Tibial nerve (tissue), 4 donors: Measurements from ENCODE around the gene HTRA2. TPM values are rescaled to one million over a fixed set of nuclear protein-coding genes. Genes with fewer than 3 reads are reported as not detected.

Experiments used
- DNase-seq, 2 donors: peaks; one replicate each; pipeline ENCODE4 v3.0.0-alpha.2; 2019; ENCODE audit warnings: low spot score in 2 of 2
- H3K27ac ChIP-seq, 4 donors: fragments of 200-600 bp; sonication (generic) in 3 of 4; one replicate each; pipeline ENCODE4 v1.5.1; 2017 to 2019; ENCODE audit warnings: mild to moderate bottlenecking in 1 of 4
- H3K27me3 ChIP-seq, 2 donors: fragments of 200-600 bp; sonication (generic) in 1 of 2; one replicate each; pipeline versions ENCODE4 v1.5.1 to v1.6.0; 2017 to 2019
- H3K36me3 ChIP-seq, 3 donors: fragments of 200-600 bp; sonication (generic); one replicate each; pipeline ENCODE4 v1.5.1; 2018 to 2019
- H3K4me1 ChIP-seq, 4 donors: fragments of 200-600 bp; sonication (generic) in 3 of 4; one replicate each; pipeline ENCODE4 v1.5.1; 2017 to 2019
- H3K4me3 ChIP-seq, 4 donors: fragments of 200-600 bp; sonication (generic) in 3 of 4; one replicate each; pipeline ENCODE4 v1.5.1; 2017 to 2019; ENCODE audit warnings: mild to moderate bottlenecking in 1 of 4, moderate library complexity in 1 of 4
- H3K9me3 ChIP-seq, 4 donors: fragments of 200-600 bp; sonication (generic) in 3 of 4; one replicate each; pipeline ENCODE4 v1.5.1; 2017 to 2019
- EP300 ChIP-seq, 2 donors: sonication (generic); formaldehyde crosslinking; IDR thresholded peaks; one replicate each; pipeline ENCODE4 v1.6.1; 2017; ENCODE audit warnings: antibody characterized with exemption in 2 of 2, mild to moderate bottlenecking in 1 of 2
- POLR2A ChIP-seq, 2 donors: fragments of 450-650 bp; IDR thresholded peaks; one replicate each; pipeline ENCODE4 v1.6.1; 2017; ENCODE audit warnings: antibody characterized with exemption in 2 of 2, mild to moderate bottlenecking in 2 of 2, moderate library complexity in 2 of 2
- WGBS, 2 donors: methylation state at CpG; one replicate each; pipeline ENCODE4 v1.1.5; 2018; 5-methylcytosine and 5-hydroxymethylcytosine counted together
- total RNA-seq, 4 donors: library from RNA; depleted of rRNA; stranded (reverse); fragments of >200 nt; gene quantifications; one replicate each; pipeline ENCODE4 v1.1.0, GENCODE V29; 2016
- TF ChIP-seq, protein P1 (sequence below), 5 experiments: fragments of 200-600 bp in 3 of 5; fragments of 450-650 bp in 2 of 5; sonication (generic) in 3 of 5; IDR thresholded peaks; one replicate each; pipeline ENCODE4 v1.5.1; 2016 to 2019; ENCODE audit warnings: antibody characterized with exemption in 5 of 5, mild to moderate bottlenecking in 3 of 5, moderate library complexity in 2 of 5

Gene HTRA2
- total RNA-seq, 4 donors from 2014 or later, result 37.8 to 45.3 (median 42.5) TPM

DNA sequence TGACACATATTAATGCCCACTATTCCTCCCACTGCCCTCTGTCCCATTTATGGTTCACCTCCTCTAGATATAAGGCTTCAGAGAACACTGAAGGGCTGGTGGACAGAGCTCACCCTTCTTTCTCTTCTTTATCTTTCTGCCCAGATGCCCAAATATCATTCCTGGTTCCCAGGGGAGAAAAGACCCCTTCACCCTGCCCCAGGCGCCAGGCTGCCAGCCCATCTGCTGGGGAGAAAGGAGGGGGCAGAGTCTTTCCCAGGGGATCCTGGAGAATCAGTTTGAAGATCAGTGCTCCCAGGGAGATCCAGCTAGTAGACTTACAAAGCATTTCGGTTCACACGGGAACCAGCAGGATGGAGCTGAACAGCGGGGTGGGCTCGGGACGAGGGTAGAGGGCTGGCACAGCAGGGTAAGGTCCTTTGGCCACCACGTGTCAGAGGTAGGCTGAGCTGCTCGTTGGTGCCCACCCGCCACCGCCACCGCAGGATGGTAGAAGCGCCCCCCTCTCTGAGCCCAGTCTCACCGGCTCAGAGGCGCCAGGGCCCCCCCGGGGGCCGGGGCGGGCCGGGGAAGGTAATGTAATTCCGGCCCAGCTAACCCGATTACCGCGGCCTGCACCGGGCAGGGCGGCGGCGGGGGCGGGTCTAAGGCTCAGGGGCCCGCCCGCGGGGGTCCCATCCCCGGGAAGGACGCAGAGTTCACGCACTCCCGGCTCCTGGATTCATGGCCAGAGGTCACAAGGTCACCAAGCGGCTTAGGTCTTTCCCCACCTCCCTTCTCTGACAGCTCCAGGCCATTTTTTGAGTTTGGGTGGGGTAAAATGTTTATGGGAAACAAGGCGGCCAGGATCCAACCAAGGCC, 16.8 kb upstream of the HTRA2 start:
- WGBS, 2 donors, result 6 to 8% methylated on average over 16 to 35 of the region's 36 CpGs
- Histone ChIP-seq H3K36me3 (no peaks in the 10 kb centered on the region), H3K9me3 (no peaks in the 10 kb centered on the region), H3K27me3 (peaks cover 0 to 77% of the 10 kb centered on the region in 2 donors), H3K4me1 (peaks cover 0 to 35% (median 24%) of the 10 kb centered on the region in 4 donors), H3K27ac (no peak overlapping the region), H3K4me3 (no peak overlapping the region)
- no peak for TF ChIP-seq EP300 (IDR thresholded peaks at IDR 0.05)
- TF ChIP-seq POLR2A (IDR thresholded peaks at IDR 0.05), result no peak
- TF ChIP-seq, protein P1, sequence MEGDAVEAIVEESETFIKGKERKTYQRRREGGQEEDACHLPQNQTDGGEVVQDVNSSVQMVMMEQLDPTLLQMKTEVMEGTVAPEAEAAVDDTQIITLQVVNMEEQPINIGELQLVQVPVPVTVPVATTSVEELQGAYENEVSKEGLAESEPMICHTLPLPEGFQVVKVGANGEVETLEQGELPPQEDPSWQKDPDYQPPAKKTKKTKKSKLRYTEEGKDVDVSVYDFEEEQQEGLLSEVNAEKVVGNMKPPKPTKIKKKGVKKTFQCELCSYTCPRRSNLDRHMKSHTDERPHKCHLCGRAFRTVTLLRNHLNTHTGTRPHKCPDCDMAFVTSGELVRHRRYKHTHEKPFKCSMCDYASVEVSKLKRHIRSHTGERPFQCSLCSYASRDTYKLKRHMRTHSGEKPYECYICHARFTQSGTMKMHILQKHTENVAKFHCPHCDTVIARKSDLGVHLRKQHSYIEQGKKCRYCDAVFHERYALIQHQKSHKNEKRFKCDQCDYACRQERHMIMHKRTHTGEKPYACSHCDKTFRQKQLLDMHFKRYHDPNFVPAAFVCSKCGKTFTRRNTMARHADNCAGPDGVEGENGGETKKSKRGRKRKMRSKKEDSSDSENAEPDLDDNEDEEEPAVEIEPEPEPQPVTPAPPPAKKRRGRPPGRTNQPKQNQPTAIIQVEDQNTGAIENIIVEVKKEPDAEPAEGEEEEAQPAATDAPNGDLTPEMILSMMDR (IDR thresholded peaks at IDR 0.05), result no peak
- DNase-seq, result no peak

DNA sequence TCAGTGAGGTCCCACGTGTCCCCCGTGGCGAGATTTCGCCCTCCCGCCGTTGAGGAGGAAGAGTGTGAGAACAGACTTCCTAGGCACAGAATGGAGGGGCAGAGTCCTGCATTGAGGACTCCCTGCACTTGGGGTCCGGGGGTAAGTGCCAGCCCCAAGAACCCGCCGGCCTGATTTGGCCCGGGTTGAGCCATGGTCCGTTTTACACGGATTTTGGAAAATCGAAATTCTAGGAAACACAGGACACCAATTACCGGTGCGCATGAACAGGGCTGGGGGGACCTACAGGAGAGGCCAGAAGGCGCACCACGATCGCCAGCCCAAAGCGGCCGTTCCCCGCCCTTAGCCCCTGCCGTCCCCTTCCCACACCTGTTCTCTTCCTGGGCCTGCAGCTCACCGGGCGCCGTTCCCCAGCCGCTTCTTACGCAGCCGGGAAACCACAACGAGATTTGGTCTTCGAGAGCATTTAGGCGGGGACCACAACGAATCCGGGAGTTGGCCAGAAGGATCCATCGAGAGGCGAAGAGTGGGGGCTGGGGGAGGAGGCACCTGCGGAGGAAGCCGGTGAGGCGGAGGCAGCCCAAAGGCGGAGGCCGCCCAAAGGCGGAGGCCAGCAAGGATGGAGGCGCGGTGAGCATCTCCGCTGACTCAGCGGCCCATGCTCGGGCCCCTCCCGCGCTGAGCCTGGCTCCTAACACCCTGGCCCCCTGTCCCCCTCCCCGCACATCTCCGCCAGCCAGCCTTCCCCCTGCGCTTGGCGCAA, 15.9 kb upstream of the HTRA2 start:
- Histone ChIP-seq H3K4me1 (peaks cover 0 to 30% (median 22%) of the 10 kb centered on the region in 4 donors), H3K9me3 (no peaks in the 10 kb centered on the region), H3K36me3 (no peaks in the 10 kb centered on the region), H3K4me3 (no peak overlapping the region), H3K27ac (no peak overlapping the region), H3K27me3 (peaks cover 0 to 85% of the 10 kb centered on the region in 2 donors)
- TF ChIP-seq EP300 (IDR thresholded peaks at IDR 0.05) (peak in 1 of 2 donors; percentile 85), POLR2A (IDR thresholded peaks at IDR 0.05) (no peak)
- no peak for DNase-seq
- WGBS, 2 donors, result 6 to 8% methylated on average over 37 to 39 of the region's 52 CpGs

DNA sequence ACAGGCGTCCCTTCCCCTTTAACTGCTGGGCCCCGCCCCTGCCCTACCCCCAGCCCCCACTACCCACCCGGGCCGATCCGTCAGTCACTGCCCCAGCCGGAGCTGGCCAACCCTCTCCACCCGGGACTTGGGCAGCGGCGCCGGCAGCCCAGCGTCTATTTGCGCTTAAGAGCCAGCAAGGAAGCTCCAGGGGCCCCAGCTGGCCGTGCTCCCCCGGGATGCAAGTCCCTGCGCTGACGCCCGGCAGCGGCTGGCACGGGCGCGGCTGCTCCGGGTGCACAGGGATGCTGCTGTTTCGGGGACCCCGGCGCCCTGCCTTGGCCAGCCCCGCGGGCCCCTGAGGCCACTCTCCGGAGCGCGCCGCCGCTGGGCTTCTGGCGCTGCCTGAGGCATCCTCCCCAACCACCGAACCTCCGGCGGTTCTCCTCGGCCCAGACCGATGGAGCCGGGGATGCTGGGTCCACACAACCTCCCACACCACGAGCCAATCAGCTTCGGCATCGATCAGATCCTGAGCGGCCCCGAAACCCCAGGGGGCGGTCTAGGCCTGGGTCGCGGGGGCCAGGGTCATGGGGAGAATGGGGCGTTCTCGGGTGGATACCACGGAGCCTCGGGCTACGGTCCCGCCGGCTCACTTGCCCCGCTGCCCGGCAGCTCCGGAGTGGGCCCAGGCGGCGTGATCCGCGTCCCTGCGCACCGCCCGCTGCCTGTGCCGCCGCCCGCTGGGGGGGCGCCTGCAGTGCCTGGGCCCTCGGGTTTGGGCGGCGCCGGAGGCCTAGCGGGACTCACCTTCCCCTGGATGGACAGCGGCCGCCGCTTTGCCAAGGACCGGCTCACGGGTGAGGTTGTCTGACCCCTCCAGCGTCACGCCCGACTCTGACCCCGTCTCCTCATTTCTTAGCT, 15.1 kb upstream of the HTRA2 start, which contains the start of gene TLX2:
TLX2 (plus strand) TSS at position 83 of the 903 bp plus-strand sequence; CDS start at position 440, 357 bp downstream.
- Histone ChIP-seq H3K36me3 (no peaks in the 10 kb centered on the region), H3K27me3 (peaks cover 0 to 91% of the 10 kb centered on the region in 2 donors), H3K27ac (no peak within 1 kb of the TSS), H3K4me1 (peaks cover 0 to 30% (median 22%) of the 10 kb centered on the region in 4 donors), H3K9me3 (no peaks in the 10 kb centered on the region), H3K4me3 (peak within 1 kb of the TSS in 1 of 4 donors; percentile 1)
- WGBS, 2 donors, result 5% methylated on average over 37 to 38 of the region's 82 CpGs
- TF ChIP-seq EP300 (IDR thresholded peaks at IDR 0.05), result no peak
- TF ChIP-seq, protein P1 (IDR thresholded peaks at IDR 0.05), result no peak
- no peak for TF ChIP-seq POLR2A (IDR thresholded peaks at IDR 0.05)
- no peak for DNase-seq

DNA sequence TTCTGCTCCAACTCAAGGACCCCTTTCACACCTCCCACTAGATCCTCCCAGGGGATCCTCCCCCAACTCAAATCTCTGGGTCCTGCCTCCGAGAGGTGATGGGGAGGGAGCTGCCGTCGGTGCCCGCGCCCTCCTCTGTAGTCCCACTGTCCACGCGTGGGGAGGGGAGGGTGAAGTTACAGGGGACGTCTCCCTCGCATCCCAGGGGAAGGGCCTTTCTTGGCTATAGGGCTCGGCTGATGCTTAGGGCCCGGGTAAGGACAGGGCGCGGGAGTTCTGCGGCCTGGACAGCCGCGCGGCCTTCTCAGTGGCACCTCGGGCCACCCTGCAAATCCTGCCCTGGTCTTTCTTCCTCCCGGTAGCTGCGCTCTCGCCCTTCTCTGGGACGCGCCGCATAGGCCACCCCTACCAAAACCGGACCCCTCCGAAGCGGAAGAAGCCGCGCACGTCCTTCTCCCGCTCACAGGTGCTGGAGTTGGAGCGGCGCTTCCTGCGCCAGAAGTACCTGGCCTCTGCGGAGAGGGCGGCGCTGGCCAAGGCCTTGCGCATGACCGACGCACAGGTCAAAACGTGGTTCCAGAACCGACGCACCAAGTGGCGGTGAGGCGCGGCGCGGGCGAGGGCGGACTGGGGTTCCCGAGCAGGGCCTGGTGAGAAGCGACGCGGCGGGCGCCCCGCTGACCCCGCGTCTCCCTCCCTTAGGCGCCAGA, 14.3 kb upstream of the HTRA2 start:
- peak overlapping the region in 2 of 4 donors; percentile 32 to 44 for H3K4me3 ChIP-seq
- H3K4me1 ChIP-seq, result peaks cover 0 to 30% (median 22%) of the 10 kb centered on the region in 4 donors
- no peaks in the 10 kb centered on the region for H3K9me3 ChIP-seq
- no peak overlapping the region for H3K27ac ChIP-seq
- no peaks in the 10 kb centered on the region for H3K36me3 ChIP-seq
- 5 to 14% methylated on average over 16 to 49 of the region's 60 CpGs for WGBS, 2 donors
- peaks cover 0 to 99% of the 10 kb centered on the region in 2 donors for H3K27me3 ChIP-seq
- no peak for TF ChIP-seq POLR2A (IDR thresholded peaks at IDR 0.05)
- TF ChIP-seq, protein P1 (IDR thresholded peaks at IDR 0.05), result no peak
- no peak for TF ChIP-seq EP300 (IDR thresholded peaks at IDR 0.05)
- no peak for DNase-seq
